GM19099 (cell line): Measurements from ENCODE around the gene ZCCHC14.

Experiments used
- POLR2A ChIP-seq: IDR thresholded peaks from 3 replicates; pipeline ENCODE4 v1.6.1; 2011; ENCODE audit warnings: low read depth; ENCODE audit not compliant: insufficient read length; ENCODE audit errors: extremely low read depth

The ZCCHC14 gene

GRCh38 chr16:87358696-87359095 lies 134.1 kb downstream of the ZCCHC14 start:
- no peak for TF ChIP-seq POLR2A

- TF ChIP-seq POLR2A, result no peak
Measured at GRCh38 chr16:87358250-87358649, 134.6 kb downstream of the ZCCHC14 start.

- no peak for TF ChIP-seq POLR2A
Measured at GRCh38 chr16:87356491-87356853, 136.4 kb downstream of the ZCCHC14 start.
